EH (cell line): ENCODE results near the gene CR2.
A peak's percentile ranks its signal among the peaks of the same experiment; 100 is the strongest.
"Not testable (repeated sequence)": the region's sequence is repeated elsewhere in the genome, so short reads cannot be mapped to it uniquely, and the experiment has no call there.

Experiments
- DNase-seq: peaks from one replicate; pipeline ENCODE4 v3.0.0-alpha.2; 2015; ENCODE audit warnings: low read depth

CR2 gene

DNA sequence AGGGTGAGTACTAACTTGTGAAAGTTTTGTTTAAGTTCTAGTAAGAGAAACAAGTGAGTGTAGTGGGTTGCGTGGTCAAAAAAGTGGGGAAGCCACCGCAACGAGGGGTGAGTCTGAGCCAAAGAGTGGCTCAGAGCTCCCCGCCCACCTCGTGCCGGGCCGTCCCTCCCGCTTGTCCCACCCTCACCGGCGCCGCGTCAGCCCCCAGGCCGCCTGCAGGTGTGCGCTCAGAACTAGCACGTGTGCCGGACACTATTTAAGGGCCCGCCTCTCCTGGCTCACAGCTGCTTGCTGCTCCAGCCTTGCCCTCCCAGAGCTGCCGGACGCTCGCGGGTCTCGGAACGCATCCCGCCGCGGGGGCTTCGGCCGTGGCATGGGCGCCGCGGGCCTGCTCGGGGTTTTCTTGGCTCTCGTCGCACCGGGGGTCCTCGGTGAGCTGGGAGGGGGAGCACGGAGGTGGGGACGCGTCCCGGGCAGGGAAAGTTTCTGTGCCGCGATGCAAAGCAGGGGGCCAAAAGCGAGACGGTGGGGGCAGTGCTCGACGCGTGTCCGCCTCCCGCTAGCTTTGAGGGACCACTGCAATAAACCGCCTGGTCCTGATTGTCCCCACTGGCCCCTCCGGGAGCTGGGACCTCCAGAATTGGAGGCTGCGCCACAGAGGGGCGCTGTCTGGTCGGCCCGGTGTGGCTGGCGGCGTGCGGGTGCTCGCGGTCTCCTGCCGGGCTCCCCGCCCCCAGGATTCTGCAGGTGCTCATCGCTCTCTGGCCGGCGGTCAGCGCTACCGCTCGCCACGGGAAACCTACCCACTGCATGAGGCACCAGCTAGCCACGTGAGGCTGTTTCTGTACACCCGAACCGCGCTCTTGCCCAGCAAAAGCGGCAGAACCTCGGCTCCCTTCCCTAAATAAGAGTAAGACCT lies at the start of gene CR2:
TSS of gene CR2 (plus strand) at position 283 of the 919 bp plus-strand sequence. CDS start at position 374, 91 bp downstream.
- no peak for DNase-seq

DNA sequence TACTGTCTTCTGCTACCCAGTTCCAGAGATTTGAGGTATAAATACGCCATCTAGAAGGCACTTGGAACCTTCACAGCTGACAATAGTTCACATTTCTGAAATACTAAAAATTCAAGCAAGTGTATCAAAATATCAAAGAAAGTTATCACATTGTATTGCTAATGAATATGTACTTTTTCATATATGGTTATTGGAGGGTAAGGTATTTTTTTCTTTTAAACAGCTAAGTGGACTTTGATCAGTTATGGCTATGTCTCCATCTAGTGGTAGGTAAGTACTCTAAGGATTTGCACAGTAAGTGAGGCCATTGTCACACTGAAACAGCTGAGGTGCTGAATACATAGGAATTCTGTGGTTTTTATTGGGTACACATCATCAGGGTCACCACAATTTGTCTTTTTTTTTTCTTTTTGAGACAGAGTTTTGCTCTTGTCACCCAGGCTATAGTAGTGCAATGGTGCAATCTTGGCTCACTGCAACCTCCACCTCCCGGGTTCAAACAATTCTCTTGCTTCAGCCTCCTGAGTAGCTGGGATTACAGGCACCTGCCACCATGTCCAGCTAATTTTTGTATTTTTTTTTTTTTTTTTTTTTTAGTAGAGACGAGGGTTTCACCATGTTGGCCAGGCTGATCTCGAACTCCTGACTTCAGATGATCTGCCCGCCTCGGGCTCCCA lies 49.1 kb upstream of the CR2 start:
- DNase-seq: peak; percentile 72

DNA sequence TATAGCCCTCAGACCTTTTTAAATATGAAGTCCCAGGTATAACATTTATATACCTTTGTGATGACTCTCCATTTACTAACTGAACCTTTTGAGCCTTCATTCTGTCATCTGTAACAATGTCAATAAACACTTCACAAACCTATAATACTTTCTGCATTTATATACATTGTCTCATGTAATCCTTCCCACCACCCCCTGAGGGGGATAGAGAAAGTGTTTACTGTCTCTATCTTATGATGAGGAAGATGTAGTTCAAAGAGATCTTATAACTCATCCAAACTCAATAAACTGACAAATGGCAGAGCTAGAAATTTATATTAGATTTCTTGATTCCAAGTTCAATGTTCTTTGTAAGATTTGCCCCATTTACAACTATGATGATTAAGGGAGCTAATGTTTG lies 48.3 kb upstream of the CR2 start:
- DNase-seq: no peak

DNA sequence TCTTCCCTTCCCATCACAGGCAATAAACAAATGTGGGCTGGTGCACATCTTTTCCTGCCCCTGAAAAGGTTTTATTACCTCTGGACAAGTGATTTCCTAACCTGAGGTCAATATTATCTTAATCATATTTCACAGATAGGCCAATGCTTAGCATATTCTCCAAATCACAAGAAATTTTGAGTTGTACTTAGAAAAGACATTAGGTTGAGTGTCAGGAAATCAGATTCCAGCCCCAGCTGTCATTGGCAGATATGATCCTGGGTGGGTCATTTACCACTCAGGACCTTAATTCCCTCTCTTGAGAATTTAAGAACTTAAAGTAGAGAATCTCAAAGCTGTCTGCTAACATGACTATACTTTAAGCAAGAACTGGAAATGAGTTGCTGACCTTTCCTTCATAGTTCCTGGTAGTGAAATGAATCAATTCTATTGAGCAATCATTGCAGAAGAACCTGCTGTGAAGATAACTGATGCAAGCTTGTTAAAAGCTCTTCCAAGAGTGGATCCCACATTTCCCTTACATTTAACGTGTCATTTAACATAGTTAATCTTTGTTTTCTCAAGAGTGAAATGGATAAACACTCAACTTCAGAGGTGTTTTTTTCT lies 46.4 kb upstream of the CR2 start:
- peak; percentile 8 for DNase-seq

DNA sequence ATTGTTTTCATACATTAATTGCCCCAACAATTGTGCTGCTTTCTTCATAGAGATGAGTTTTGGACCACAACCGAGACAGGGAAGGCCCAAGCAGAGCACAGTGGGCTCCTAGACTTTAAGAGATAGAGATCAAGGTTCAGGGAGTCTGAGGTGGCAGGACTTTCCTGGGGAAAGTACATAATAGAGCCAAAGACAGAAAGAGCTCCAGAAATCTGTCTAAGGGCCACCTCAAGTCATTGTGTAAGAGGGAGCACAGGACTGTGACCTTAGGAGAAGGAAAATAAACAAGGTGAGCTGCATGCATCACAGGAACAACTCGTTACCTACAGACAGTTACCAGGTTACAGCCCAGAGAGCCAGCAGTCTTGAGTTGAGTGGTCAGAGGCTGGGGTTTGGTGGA lies 41.3 kb upstream of the CR2 start:
- no peak for DNase-seq

DNA sequence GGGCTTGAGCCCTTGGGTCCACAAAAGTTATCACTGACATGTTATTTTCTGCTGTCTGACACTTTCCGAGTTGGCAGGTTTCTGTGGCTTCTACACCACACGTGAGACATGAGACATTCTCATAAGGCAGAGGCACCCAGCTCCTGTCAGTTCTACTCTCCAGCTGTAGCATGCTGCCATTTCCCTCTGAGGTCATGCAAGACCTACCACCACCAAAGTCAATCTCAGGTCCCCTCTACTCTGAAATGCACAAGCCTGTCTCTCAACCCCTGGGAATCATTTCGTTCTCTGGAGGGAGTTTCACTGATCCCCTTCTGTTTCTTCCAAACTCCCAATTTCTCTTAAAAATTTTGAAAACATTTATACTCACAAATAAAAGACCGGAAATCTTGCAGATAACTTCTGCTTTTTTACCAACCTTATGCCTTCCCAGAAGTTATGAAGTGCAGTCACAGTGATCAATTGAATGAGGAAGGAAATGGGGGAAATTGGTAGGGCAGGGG lies 39.5 kb upstream of the CR2 start:
- DNase-seq: no peak

DNA sequence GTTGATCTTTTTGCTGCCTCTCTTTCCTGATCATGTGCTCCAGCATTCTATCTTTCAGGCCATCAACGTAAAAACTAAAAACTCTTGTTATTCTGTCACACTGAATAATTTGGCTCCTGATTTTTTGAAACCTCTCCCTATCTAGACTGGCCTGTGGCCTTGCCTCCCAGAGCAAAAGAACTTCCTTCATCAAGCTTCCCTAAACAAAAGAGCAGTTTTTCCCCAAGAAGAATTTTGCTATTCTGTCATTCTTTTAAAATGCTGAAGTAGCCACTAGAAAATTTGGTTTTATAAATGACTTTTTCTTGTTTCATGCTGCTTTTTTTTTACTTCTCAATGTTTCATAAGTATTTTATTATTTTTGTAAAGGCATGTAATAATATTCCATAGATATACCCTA lies 37.1 kb upstream of the CR2 start:
- DNase-seq: no peak

DNA sequence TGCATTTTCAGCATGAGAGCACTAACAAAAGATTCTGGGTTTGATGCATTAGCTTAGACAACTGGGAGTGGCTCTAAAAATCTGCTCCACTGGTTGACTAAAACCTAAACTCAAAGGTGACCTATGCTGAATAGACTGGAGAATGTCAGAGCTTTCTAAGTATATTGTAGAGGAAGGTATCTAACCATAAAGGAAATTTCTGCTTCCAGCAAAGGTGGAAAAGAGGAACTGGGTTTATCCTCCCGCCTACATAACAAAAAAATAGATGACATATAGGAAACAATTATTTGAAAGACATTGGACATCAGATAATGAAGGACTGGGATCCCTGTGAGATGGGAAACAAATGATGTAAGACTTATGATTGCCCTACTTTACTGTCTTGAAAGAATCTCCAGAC lies 35.8 kb upstream of the CR2 start:
- DNase-seq: no peak

DNA sequence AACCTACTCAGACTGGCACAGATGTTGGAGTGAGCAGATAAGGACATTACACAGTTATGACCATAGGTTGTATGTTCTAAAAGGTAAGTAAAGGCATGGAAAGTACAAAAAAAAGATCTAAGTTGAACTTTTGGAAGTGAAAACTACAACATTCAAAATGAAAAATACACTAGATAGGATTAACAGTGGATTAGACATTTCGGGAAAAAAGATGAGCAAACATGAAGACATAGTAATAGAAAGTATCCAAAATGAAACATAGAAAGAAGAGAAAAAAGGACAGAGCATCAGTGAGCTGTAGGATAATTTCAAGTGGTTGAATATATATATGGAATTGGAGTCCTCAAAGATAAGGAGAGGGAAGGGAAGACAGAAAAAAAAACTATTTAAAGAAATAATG lies 34.0 kb upstream of the CR2 start:
- DNase-seq: no peak

DNA sequence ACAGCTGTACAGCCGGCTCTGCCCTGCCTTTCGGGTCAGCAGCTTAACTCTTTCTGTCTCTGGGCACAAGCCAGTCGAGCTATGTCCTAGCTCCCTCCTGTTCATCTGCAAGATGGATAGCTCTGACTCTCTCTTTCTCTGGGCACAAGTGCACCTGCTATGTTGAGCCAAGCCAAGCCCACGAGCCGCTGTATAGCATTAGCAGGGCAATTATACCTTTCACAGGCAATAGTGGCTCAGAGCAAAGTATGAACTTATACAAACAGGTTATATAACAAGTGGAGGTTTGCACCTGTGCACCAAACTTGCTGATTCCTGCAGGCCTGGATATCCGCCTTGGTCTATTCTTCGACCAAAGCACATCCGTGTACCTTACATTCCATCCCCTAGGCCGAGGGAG lies 33.0 kb upstream of the CR2 start:
- DNase-seq: no peak

DNA sequence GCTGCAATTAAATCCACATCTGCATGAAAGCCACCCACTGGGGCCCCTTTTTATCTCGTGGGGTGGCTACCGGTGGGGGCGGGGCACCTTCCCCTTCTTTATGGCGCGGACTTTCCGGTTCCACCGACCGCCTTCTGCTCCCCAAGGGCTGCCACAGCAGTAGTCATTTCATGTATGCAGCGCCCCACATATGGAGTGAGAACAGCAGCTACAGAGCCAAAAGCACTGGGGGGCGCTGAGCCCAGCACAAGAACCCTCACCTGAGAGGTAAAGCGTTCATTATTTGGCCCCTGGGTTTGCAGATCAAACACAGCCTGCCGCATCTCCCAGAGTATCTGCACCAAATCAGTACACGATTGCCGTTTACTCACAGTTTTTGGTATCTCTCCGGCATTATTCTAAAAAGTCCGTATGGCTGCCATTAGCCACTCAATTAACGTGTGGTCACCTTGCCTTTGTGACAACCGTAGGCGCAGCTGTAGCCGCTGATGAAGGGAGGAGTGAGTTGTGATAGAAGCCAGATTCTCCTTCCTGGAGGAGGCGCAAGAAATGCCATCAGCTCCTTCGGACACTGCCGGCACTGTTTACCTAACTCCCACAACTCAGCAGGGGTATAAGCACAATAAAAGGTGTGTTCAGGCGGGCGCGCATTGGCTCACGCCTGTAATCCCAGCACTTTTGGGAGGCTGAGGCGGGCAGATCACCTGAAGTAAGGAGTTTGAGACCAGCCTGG lies 30.4 kb upstream of the CR2 start:
- DNase-seq: no peak

DNA sequence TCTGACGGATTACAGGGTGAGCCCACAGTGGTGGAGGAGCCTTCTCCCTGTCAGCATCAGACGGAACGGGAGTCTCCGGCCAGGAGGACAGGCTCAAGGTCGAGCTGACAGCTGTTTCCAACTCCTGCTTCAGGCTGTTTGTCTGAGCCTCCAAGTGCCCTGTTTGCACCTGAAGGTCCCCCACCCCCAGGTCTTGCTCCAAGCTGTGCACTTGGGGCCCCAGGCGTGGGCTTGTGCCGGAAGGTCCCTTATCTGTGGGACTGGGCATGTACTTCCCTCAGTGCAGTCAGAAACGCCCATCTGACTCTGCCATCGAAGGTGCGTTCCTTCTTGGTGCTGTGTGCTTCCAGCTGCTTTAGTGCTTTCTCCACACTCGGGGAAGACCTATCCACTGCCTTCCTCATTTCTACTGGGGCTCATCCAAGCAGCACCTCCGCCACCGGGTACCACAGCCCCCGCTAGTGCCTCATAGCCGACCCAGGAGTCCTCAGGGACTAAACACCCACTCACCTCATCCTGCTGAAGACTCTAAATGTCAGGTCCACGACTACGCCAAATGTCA lies 29.5 kb upstream of the CR2 start:
- no peak for DNase-seq

DNA sequence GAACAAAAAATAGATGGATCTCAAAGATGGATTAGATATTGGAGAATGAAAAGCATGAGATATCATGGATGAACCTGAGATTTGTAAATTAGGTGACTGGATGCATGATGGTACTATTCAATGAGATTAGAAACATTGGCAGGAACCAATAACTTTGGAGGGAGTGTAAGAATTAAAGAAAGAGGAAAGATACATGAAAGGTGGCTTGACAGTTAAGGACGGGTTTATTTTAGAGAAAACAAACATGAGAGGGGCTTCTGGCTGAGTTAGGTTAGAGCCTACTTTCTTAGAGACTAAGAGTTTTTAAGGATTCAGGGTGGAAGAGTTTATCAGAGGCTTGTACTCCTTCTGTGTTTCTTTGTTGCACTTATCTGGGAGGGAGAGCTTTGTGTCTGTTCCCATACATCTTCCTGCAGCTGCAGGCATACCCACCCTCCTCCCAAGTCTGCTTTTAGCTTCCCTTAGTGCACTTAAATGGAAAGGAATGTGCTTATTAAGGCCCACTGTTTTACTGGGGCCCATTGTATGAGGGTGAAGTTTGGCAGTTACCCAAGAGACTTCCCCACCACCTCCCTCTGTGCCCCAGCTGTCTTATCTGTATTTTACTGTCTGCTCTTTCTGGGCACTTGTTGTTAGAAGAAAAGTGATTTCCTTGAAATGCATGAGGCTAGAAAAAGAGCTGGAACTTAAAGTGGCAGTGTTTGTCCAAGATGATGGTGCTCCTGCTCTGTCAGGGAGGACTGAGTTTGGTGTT lies 26.1 kb upstream of the CR2 start:
- DNase-seq: no peak

DNA sequence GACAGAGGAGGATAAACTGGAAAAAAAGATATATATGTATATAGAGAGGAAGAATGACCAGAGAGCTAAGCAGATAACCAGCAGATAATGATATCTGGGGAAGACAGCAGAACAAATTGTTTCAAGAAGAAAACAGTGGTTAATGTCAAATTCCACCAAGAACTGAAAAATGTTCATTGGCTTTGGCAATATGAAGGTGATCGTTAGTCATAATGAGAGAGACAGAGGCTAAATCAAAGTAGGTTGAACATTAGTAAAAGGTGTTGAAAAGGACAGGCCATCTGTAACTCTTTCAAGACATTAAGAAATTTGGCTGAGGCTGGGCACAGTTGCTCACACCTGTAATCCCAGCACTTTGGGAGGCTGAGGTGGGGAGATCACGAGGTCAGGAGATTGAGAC lies 25.3 kb upstream of the CR2 start:
- DNase-seq: no peak

DNA sequence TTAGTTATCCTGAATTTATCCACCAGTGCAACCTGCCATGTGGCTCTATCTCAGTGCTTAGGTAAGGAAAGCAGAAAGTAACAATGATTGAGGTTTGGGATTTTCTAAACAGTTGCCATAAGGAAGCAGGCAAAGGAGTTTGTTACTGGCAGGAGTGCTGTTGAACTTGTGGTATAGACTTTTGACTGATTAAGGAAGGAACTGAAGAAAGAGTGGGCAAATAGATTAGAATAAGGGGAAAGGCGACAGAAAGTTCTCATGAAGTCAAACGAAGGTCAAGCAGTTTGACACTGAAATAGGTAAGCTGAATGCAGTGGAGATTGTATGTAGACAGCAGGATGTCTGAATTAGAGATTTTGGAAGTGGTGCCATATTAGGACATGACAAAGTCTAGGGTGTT lies 24.2 kb upstream of the CR2 start:
- DNase-seq: no peak

DNA sequence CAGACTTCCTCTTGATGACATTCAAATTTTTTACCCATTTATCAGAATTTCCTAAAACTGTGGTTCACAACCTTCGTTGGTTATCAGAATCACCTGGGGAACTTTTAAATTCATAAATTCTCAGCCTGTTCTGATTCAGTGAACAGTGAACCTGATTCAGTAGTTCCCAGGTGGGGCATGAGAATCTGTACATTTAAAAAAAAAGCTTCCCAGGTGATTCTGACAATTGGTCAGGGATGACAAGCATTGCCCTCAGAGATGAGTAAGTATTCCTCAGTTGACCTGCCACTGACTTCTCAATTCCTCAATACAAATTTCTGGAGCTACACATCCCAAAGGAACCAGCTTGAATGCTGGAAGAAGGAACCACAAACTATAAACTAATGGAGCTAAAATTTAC lies 23.5 kb upstream of the CR2 start:
- DNase-seq: no peak

DNA sequence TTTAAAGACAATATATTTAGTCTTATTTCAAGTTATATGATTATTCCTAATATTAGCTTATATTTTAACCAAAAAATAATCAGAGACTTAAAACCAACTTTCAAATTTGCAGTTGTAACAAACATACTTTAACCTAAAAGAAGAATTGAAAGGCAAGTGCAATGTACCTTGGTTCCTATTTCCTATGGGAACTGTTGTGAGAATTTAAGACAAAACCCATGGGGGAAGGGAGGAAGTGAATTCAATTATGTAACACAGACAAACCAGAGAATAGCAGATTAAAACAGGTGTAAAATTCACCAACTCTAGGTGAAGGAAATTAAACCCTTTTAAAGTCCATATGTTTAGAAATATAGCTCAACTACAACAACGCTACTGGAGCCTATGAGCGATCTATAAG lies 22.6 kb upstream of the CR2 start:
- DNase-seq: no peak

DNA sequence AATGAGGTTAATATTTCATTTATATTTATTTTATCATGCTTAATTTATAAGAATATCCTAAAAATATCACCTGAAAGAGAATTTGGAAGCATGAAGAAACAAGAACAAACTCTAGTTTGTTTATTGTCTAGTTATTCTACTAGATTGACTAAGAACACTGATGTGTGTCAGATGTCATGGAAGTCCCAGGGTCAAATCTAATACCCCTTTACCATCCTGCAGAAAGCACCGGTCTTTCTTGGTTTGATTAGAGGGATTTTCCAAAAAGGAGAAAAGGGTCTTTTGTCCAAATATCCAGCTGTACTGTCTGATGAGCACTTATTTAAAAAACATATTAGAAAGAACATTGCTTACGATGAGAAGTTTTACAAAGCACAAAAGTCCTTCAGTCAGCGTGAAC lies 20.7 kb upstream of the CR2 start:
- DNase-seq: no peak

DNA sequence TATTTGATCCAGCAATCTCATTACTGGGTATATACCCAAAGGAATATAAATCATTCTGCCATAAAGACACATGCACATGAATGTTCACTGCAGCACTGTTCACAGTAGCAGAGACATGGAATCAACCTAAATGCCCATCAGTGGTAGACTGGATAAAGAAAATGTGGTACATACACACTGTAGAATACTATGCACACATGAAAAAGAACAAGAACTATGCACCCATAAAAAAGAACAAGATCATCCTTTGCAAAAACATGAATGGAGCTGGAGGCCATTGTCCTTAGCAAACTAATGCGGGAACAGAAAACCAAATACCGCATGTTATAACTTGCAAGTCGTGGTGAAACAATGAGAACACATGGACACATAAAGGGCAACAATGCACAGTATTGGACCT lies 17.4 kb upstream of the CR2 start:
- DNase-seq: not testable (repeated sequence)

DNA sequence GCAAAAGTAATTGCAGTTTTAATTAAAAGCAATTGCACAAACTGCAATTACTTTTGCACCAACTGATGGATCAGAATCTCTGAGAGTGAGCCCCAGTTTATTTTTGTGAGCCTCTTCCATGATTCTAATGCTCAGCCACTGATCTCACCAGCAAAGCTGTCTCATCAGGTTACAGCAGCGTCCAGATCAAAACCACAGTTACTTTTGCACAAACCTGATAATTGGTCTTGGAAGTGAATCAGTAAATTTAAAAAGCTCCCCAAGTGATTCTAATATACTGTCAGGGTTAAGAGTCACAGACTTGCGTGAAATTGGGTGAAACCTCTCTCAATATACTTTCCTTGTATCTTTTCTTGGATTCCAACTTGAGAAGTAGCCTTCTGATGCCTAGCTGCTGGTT lies 13.5 kb upstream of the CR2 start:
- no peak for DNase-seq

DNA sequence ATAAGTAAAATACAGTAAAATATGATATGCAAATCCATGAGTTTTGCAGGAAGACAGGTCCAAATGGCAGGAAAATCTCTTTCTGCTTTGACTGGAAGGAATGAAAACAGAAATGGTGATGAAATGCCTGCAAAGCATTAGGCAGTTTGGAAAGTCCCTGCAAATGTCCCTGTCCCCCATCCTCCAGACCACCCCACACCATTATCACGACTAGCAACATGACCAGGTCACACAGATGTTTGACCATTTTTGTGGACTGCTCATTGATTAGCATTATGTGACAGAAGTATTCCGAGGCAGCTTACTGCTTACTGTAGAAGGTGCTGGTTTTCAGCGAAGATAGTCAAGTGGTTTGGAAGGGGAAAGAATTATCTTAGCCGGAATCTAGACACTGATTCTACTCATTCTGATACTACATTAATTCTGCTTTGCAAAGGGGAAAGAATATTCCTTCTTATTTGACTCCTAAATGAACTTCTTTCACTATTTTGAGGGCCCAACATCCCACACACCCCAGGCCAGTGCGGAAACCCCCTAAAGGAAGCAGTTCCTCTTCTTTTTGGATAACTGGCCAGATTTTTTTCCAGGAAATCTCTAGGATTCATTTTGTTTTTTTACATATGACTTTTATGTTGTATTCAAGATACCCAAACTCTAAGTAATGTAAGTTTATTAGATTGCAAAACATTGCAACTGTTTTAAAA lies 9.5 kb upstream of the CR2 start:
- DNase-seq: no peak
